Mammary epithelial cell (primary cell): ENCODE data around the gene CCL15.

Experiments used
- EZH2 ChIP-seq: IDR thresholded peaks from 2 replicates; pipeline ENCODE4 v1.6.1; 2012; ENCODE audit warnings: low read length, inconsistent platforms, borderline replicate concordance
- TF ChIP-seq, protein P1 (sequence below), 2 donors: IDR thresholded peaks in 1 of 2; conservative IDR thresholded peaks in 1 of 2; 2 replicates each; pipeline ENCODE4 v1.5.1; 2011 to 2012; ENCODE audit warnings: inconsistent platforms in 2 of 2, low read length in 2 of 2, mild to moderate bottlenecking in 2 of 2, control low read depth in 1 of 2, low read depth in 1 of 2; ENCODE audit not compliant: insufficient read depth in 1 of 2; ENCODE audit errors: extremely low read depth in 1 of 2

DNA sequence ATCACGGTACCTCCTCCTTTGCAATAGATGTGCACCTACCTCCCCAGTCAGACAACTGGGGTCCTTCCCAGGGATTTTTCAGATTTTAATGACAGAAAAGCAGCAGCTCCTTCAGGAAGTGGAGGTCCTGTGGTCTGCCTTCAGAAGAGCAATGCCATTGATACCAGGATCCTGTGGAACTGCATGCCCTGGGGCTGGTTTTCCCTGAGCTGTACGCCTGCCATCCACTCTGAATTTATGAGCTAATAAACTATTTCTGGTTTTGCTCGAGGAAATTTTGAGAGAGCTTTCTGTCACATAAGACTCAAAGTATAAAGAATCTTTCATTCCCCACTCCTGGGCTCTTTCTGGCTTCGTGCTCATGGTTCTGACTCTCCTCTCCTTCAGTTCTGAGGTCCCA lies 26.4 kb upstream of the CCL15 start:
- TF ChIP-seq, protein P1, sequence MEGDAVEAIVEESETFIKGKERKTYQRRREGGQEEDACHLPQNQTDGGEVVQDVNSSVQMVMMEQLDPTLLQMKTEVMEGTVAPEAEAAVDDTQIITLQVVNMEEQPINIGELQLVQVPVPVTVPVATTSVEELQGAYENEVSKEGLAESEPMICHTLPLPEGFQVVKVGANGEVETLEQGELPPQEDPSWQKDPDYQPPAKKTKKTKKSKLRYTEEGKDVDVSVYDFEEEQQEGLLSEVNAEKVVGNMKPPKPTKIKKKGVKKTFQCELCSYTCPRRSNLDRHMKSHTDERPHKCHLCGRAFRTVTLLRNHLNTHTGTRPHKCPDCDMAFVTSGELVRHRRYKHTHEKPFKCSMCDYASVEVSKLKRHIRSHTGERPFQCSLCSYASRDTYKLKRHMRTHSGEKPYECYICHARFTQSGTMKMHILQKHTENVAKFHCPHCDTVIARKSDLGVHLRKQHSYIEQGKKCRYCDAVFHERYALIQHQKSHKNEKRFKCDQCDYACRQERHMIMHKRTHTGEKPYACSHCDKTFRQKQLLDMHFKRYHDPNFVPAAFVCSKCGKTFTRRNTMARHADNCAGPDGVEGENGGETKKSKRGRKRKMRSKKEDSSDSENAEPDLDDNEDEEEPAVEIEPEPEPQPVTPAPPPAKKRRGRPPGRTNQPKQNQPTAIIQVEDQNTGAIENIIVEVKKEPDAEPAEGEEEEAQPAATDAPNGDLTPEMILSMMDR (conservative IDR thresholded peaks at IDR 0.05 in 1 of 2, IDR thresholded peaks at IDR 0.05 in 1 of 2; ENCODE audit: extremely low read depth in 1 of 2, insufficient read depth in 1 of 2, low read depth in 1 of 2, low read length in 2 of 2): no peak
- no peak for TF ChIP-seq EZH2
